Liver (tissue), 3 donors: ENCODE results near the gene NCOR2.

Experiments used
- GABPA ChIP-seq, 2 donors: IDR thresholded peaks in 1 of 2; conservative IDR thresholded peaks in 1 of 2; 2 replicates each; pipeline ENCODE4 v1.6.1; 2016; ENCODE audit warnings: antibody characterized with exemption in 2 of 2, mild to moderate bottlenecking in 1 of 2, moderate library complexity in 1 of 2
- SP1 ChIP-seq: IDR thresholded peaks from 2 replicates; pipeline ENCODE4 v1.6.1; 2018; ENCODE audit warnings: antibody characterized with exemption, mild to moderate bottlenecking
- TAF1 ChIP-seq: conservative IDR thresholded peaks from 2 replicates; pipeline ENCODE4 v1.6.1; 2016; ENCODE audit warnings: antibody characterized with exemption, mild to moderate bottlenecking
- YY1 ChIP-seq: IDR thresholded peaks from 2 replicates; pipeline ENCODE4 v1.6.1; 2016; ENCODE audit warnings: antibody characterized with exemption, mild to moderate bottlenecking
- TF ChIP-seq, protein P1 (sequence below): fragments of 150-350 bp; IDR thresholded peaks from 2 replicates; pipeline ENCODE4 v1.5.1; 2017; ENCODE audit warnings: improper control_type of control experiment, low read depth, low read length; ENCODE audit not compliant: missing input control
- TF ChIP-seq, protein P2 (sequence below): IDR thresholded peaks from 2 replicates; pipeline ENCODE4 v1.6.1; 2016; ENCODE audit warnings: antibody characterized with exemption
- donor health status: healthy.
- donor health status: healthy.

DNA sequence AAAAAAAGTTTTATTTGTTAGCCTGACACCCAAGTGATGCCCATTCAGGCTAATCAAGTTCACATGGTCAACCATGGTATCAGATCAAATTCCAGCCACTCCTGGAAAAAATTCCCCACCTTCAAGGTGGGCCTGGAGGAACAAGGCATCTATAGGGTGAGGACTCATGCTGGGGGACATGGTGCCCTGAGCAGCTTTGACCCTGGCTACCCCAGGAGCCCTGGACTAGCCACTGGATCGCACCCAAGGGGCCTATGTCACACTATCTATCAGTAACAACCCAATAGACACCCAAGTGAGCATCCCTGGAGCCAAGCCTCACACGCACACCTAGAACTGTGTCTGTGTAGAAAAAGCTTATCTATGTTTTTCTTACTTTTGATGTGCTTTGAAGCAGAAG, 4.1 kb upstream of the NCOR2 start:
- TF ChIP-seq TAF1 (no peak), GABPA (IDR thresholded peaks at IDR 0.05 in 1 of 2, conservative IDR thresholded peaks at IDR 0.05 in 1 of 2) (no peak), YY1 (no peak), SP1 (no peak)
- TF ChIP-seq, protein P1, sequence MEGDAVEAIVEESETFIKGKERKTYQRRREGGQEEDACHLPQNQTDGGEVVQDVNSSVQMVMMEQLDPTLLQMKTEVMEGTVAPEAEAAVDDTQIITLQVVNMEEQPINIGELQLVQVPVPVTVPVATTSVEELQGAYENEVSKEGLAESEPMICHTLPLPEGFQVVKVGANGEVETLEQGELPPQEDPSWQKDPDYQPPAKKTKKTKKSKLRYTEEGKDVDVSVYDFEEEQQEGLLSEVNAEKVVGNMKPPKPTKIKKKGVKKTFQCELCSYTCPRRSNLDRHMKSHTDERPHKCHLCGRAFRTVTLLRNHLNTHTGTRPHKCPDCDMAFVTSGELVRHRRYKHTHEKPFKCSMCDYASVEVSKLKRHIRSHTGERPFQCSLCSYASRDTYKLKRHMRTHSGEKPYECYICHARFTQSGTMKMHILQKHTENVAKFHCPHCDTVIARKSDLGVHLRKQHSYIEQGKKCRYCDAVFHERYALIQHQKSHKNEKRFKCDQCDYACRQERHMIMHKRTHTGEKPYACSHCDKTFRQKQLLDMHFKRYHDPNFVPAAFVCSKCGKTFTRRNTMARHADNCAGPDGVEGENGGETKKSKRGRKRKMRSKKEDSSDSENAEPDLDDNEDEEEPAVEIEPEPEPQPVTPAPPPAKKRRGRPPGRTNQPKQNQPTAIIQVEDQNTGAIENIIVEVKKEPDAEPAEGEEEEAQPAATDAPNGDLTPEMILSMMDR, result no peak
- TF ChIP-seq, protein P2, sequence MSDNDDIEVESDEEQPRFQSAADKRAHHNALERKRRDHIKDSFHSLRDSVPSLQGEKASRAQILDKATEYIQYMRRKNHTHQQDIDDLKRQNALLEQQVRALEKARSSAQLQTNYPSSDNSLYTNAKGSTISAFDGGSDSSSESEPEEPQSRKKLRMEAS, result no peak
